K562 (cell line): ENCODE data around the gene ZEB2. TPM values are rescaled to one million over a fixed set of nuclear protein-coding genes. Genes with fewer than 3 reads are reported as not detected.

Source experiments
- ADNP ChIP-seq: fragments of 200-800 bp; sonication (Bioruptor generic); IDR thresholded peaks from 2 replicates; pipeline ENCODE4 v1.6.1; 2016; ENCODE audit warnings: missing genetic modification characterization, missing compliant biosample characterization
- CBX3 ChIP-seq, 2 experiments: IDR thresholded peaks; 1 replicate in 1 of 2; 2 replicates in 1 of 2; pipeline ENCODE4 v1.6.1; 2012; ENCODE audit warnings: inconsistent platforms in 2 of 2, low read length in 2 of 2, borderline replicate concordance in 1 of 2, control low read depth in 1 of 2
- CBX5 ChIP-seq: IDR thresholded peaks from 2 replicates; pipeline ENCODE4 v1.6.1; 2014; ENCODE audit warnings: low read depth, borderline replicate concordance
- CCAR2 ChIP-seq: fragments of 200-400 bp; formaldehyde crosslinking; IDR thresholded peaks from 2 replicates; pipeline ENCODE4 v1.6.1; 2017; ENCODE audit warnings: mild to moderate bottlenecking, low read depth, low read length
- E2F4 ChIP-seq: sonication (generic); formaldehyde crosslinking; IDR thresholded peaks from 2 replicates; pipeline ENCODE4 v1.8.0; 2022; ENCODE audit warnings: mild to moderate bottlenecking, low read depth, missing genetic modification reagents
- JUNB ChIP-seq: fragments of 450-650 bp; formaldehyde crosslinking; conservative IDR thresholded peaks from 2 replicates; pipeline ENCODE4 v1.4.0; 2020; ENCODE audit warnings: mild to moderate bottlenecking
- KLF1 ChIP-seq: fragments of 450-650 bp; IDR thresholded peaks from 2 replicates; pipeline ENCODE4 v1.6.1; 2016; ENCODE audit warnings: missing genetic modification characterization, missing compliant biosample characterization
- PHB2 ChIP-seq: fragments of 450-650 bp; IDR thresholded peaks from 2 replicates; pipeline ENCODE4 v1.6.1; 2017; ENCODE audit warnings: low read depth
- REST ChIP-seq, 2 experiments: fragments of 450-650 bp; formaldehyde crosslinking in 1 of 2; IDR thresholded peaks; 2 replicates each; pipeline versions ENCODE4 v1.4.0 to v1.6.1; 2014 to 2020; ENCODE audit warnings: mild to moderate bottlenecking in 2 of 2, borderline replicate concordance in 1 of 2, low read depth in 1 of 2
- SNIP1 ChIP-seq: fragments of 450-650 bp; IDR thresholded peaks from 2 replicates; pipeline ENCODE4 v1.7.1; 2017; ENCODE audit warnings: low read depth, mild to moderate bottlenecking
- SRF ChIP-seq, 2 experiments: fragments of 250-450, 450-650 bp in 1 of 2; sonication (Bioruptor Pico) in 1 of 2; sonication (generic) in 1 of 2; formaldehyde crosslinking; IDR thresholded peaks; 2 replicates each; pipeline versions ENCODE4 v1.5.0 to v1.5.1; 2020 to 2022; ENCODE audit warnings: mild to moderate bottlenecking in 1 of 2, missing genetic modification reagents in 1 of 2
- THAP7 ChIP-seq: fragments of 250-450 bp; sonication (Bioruptor Pico); IDR thresholded peaks from 2 replicates; pipeline ENCODE4 v1.5.0; 2021
- THRA ChIP-seq: fragments of 450-650 bp; IDR thresholded peaks from 2 replicates; pipeline ENCODE4 v1.6.1; 2017; ENCODE audit warnings: mild to moderate bottlenecking, moderate library complexity
- ZC3H4 ChIP-seq: sonication (generic); formaldehyde crosslinking; IDR thresholded peaks from 2 replicates; pipeline ENCODE4 v1.9.0; 2021; ENCODE audit warnings: missing genetic modification reagents, borderline replicate concordance
- ZNF316 ChIP-seq: fragments of 450-650 bp; IDR thresholded peaks from 2 replicates; pipeline ENCODE4 v1.6.1; 2016
- polyA plus RNA-seq, 8 experiments: library from polyadenylated mRNA; depleted of rRNA in 4 of 8; stranded (reverse) in 5 of 8; unstranded in 3 of 8; fragments of >200 nt; fragmentation: Nextera tagmentation in 2 of 8; fragmentation: Illumina TruSeq in 1 of 8; extraction: Ambion mirVana in 2 of 8; extraction: Trizol in 1 of 8; gene quantifications; 2 replicates each; pipeline versions ENCODE4 v1.2.1 to v1.2.3, GENCODE V29; 2011 to 2014; ENCODE audit warnings: inconsistent platforms in 1 of 8, missing spikeins in 1 of 8
- total RNA-seq, 7 experiments: library from RNA; depleted of rRNA in 6 of 7; stranded (reverse); fragments of >200 nt in 6 of 7; fragmentation: Illumina TruSeq in 2 of 7; extraction: Trizol in 2 of 7; gene quantifications; 2 replicates each; pipeline versions ENCODE4 v1.2.1 to v1.2.3, GENCODE V29; 2011 to 2021; ENCODE audit warnings: low replicate concordance in 1 of 7

ZEB2 gene
- total and polyA plus RNA-seq, 9 of the 15 experiments (the other 6 are each of a cell fraction or from before 2014, with no cell fraction given): 15.1 to 113 (median 72.3) TPM

- TF ChIP-seq REST (IDR thresholded peaks at IDR 0.05; ENCODE audit: borderline replicate concordance) (no peak), REST (CRISPR knock-in tag; IDR thresholded peaks at IDR 0.05; ENCODE audit: low read depth) (no peak), THRA (no peak), THAP7 (no peak), ADNP (tag) (no peak), ZNF316 (peak; percentile 98), SRF (CRISPR knock-in tag; IDR thresholded peaks at IDR 0.05) (0 out of 4 replicates have a peak, but pooled peaks of 1 of the 2 experiments have one; percentile 16), SNIP1 (no peak), JUNB (CRISPR knock-in tag) (no peak), CBX5 (no peak), E2F4 (CRISPR knock-in tag) (no peak), ZC3H4 (CRISPR knock-in tag) (no peak), PHB2 (no peak), KLF1 (tag) (no peak), CCAR2 (no peak), CBX3 (IDR thresholded peaks at IDR 0.05; ENCODE audit: borderline replicate concordance in 1 of 2, low read length in 2 of 2) (peak in 1 of 2 experiments; percentile 94; a peak in 1 of 3 replicates)
These were observed 160.9 kb downstream of the ZEB2 start (continued) for GRCh38 chr2:144358979-144359541.
